Gastroesophageal sphincter (tissue), 4 donors: ENCODE results near the gene PUS1. TPM values are rescaled to one million over a fixed set of nuclear protein-coding genes. Genes with fewer than 3 reads are reported as not detected.

Source experiments
- ATAC-seq: fragments of 150-250 bp; one replicate; pipeline ENCODE4 v1.9.1; 2016; ENCODE audit warnings: mild to moderate bottlenecking, moderate library complexity
- H3K27ac ChIP-seq, 4 donors: fragments of 200-600 bp; sonication (generic) in 3 of 4; 1 replicate in 3 of 4; 2 replicates in 1 of 4; pipeline ENCODE4 v1.5.1; 2016 to 2019
- H3K27me3 ChIP-seq: fragments of 200-600 bp; sonication (generic); one replicate; pipeline ENCODE4 v1.5.1; 2019
- H3K36me3 ChIP-seq, 2 donors: fragments of 200-600 bp; sonication (generic); one replicate each; pipeline ENCODE4 v1.5.1; 2019; ENCODE audit warnings: control low read depth in 1 of 2
- H3K4me1 ChIP-seq, 3 donors: fragments of 200-600 bp; sonication (generic); 1 replicate in 2 of 3; 2 replicates in 1 of 3; pipeline ENCODE4 v1.5.1; 2016 to 2019; ENCODE audit warnings: control low read depth in 2 of 3
- H3K4me3 ChIP-seq, 2 donors: fragments of 200-600 bp; sonication (generic); one replicate each; pipeline ENCODE4 v1.5.1; 2019; ENCODE audit warnings: mild to moderate bottlenecking in 1 of 2, moderate library complexity in 1 of 2
- H3K9me3 ChIP-seq, 3 donors: fragments of 200-600 bp; sonication (generic); one replicate each; pipeline ENCODE4 v1.5.1; 2017 to 2019; ENCODE audit warnings: control low read depth in 2 of 3
- CTCF ChIP-seq, 4 experiments: fragments of 200-600 bp in 2 of 4; fragments of 450-650 bp in 2 of 4; sonication (generic) in 1 of 4; IDR thresholded peaks; one replicate each; pipeline ENCODE4 v1.5.1; 2017 to 2019; ENCODE audit warnings: antibody characterized with exemption in 4 of 4, mild to moderate bottlenecking in 2 of 4, moderate library complexity in 2 of 4
- EP300 ChIP-seq: sonication (generic); formaldehyde crosslinking; IDR thresholded peaks from one replicate; pipeline ENCODE4 v1.6.1; 2017; ENCODE audit warnings: antibody characterized with exemption, mild to moderate bottlenecking
- POLR2A ChIP-seq, 2 donors: fragments of 450-650 bp; IDR thresholded peaks; one replicate each; pipeline ENCODE4 v1.6.1; 2017; ENCODE audit warnings: antibody characterized with exemption in 2 of 2, mild to moderate bottlenecking in 2 of 2, moderate library complexity in 1 of 2
- POLR2AphosphoS5 ChIP-seq: sonication (generic); formaldehyde crosslinking; IDR thresholded peaks from one replicate; pipeline ENCODE4 v1.6.1; 2017; ENCODE audit warnings: antibody characterized with exemption
- WGBS, 2 donors: methylation state at CpG; one replicate each; pipeline ENCODE4 v1.1.5; 2018; ENCODE audit warnings: low coverage in 1 of 2; 5-methylcytosine and 5-hydroxymethylcytosine counted together
- total RNA-seq, 4 donors: library from RNA; depleted of rRNA; stranded (reverse); fragments of >200 nt; gene quantifications; one replicate each; pipeline ENCODE4 v1.1.0, GENCODE V29; 2016

PUS1 gene
- total RNA-seq, 4 donors from 2014 or later: 7.2 to 28.2 (median 13.1) TPM

GRCh38 chr12:131922772-131923171 is 6.3 kb upstream of the PUS1 start:
- WGBS, 2 donors: 87 to 88% methylated on average over 10 of the region's 13 CpGs
- no peak for ATAC-seq
- Histone ChIP-seq H3K9me3 (no peaks in the 10 kb centered on the region), H3K27ac (no peak overlapping the region), H3K36me3 (peaks cover 0 to 55% of the 10 kb centered on the region in 2 donors), H3K4me3 (no peak overlapping the region), H3K27me3 (no peaks in the 10 kb centered on the region), H3K4me1 (peaks cover 0 to 14% (median 0%) of the 10 kb centered on the region in 3 donors)
- TF ChIP-seq POLR2A (IDR thresholded peaks at IDR 0.05) (no peak), EP300 (no peak), CTCF (IDR thresholded peaks at IDR 0.05) (no peak), POLR2AphosphoS5 (no peak)

- Histone ChIP-seq H3K27me3 (no peaks in the 10 kb centered on the region), H3K9me3 (no peaks in the 10 kb centered on the region), H3K4me1 (peaks cover 0 to 19% (median 0%) of the 10 kb centered on the region in 3 donors), H3K4me3 (no peak overlapping the region), H3K27ac (no peak overlapping the region), H3K36me3 (peaks cover 0 to 50% of the 10 kb centered on the region in 2 donors)
- no peak for ATAC-seq
- TF ChIP-seq POLR2AphosphoS5 (no peak), POLR2A (IDR thresholded peaks at IDR 0.05) (no peak), CTCF (IDR thresholded peaks at IDR 0.05) (no peak), EP300 (no peak)
- 82 to 83% methylated on average over 6 to 7 of the region's 11 CpGs for WGBS, 2 donors
These were observed 5.8 kb upstream of the PUS1 start for GRCh38 chr12:131923260-131923659.

GRCh38 chr12:131927110-131928079 is 1.7 kb upstream of the PUS1 start:
- Histone ChIP-seq H3K9me3 (no peaks in the 10 kb centered on the region), H3K27me3 (no peaks in the 10 kb centered on the region), H3K36me3 (peaks cover 0 to 20% of the 10 kb centered on the region in 2 donors), H3K27ac (peak overlapping the region in 2 of 4 donors; percentile 90 to 93), H3K4me3 (no peak overlapping the region), H3K4me1 (peaks cover 0 to 40% (median 10%) of the 10 kb centered on the region in 3 donors)
- no peak for TF ChIP-seq POLR2AphosphoS5
- no peak for TF ChIP-seq CTCF (IDR thresholded peaks at IDR 0.05)
- TF ChIP-seq POLR2A (IDR thresholded peaks at IDR 0.05): no peak
- no peak for TF ChIP-seq EP300
- no peak for ATAC-seq
- WGBS, 2 donors: 80 to 91% methylated on average over 5 of the region's 24 CpGs

- peak overlapping the region; percentile 80 to 93 (median 91) for H3K27ac ChIP-seq
- TF ChIP-seq EP300 (no peak), POLR2AphosphoS5 (no peak), CTCF (IDR thresholded peaks at IDR 0.05) (no peak), POLR2A (IDR thresholded peaks at IDR 0.05) (no peak)
- no peaks in the 10 kb centered on the region for H3K9me3 ChIP-seq
- H3K27me3 ChIP-seq: no peaks in the 10 kb centered on the region
- peaks cover 0 to 20% of the 10 kb centered on the region in 2 donors for H3K36me3 ChIP-seq
- H3K4me1 ChIP-seq: peaks cover 0 to 40% (median 10%) of the 10 kb centered on the region in 3 donors
- 24 to 92% methylated on average over 5 to 20 of the region's 33 CpGs for WGBS, 2 donors
- peak; percentile 20 for ATAC-seq
- peak overlapping the region; percentile 52 to 92 for H3K4me3 ChIP-seq
These were observed 881 bp upstream of the PUS1 start for GRCh38 chr12:131928080-131928710.
